GM18519 (cell line): ENCODE results near the gene GPR26.

ENCODE experiments used
- ATAC-seq: cut with Tn5 transposase; IDR thresholded peaks from one replicate; pipeline ENCODE4 v1.9.1; 2021; ENCODE audit warnings: mild to moderate bottlenecking, moderate library complexity; ENCODE audit not compliant: unreplicated experiment, low FRiP score

GPR26 gene, protein sequence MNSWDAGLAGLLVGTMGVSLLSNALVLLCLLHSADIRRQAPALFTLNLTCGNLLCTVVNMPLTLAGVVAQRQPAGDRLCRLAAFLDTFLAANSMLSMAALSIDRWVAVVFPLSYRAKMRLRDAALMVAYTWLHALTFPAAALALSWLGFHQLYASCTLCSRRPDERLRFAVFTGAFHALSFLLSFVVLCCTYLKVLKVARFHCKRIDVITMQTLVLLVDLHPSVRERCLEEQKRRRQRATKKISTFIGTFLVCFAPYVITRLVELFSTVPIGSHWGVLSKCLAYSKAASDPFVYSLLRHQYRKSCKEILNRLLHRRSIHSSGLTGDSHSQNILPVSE

DNA sequence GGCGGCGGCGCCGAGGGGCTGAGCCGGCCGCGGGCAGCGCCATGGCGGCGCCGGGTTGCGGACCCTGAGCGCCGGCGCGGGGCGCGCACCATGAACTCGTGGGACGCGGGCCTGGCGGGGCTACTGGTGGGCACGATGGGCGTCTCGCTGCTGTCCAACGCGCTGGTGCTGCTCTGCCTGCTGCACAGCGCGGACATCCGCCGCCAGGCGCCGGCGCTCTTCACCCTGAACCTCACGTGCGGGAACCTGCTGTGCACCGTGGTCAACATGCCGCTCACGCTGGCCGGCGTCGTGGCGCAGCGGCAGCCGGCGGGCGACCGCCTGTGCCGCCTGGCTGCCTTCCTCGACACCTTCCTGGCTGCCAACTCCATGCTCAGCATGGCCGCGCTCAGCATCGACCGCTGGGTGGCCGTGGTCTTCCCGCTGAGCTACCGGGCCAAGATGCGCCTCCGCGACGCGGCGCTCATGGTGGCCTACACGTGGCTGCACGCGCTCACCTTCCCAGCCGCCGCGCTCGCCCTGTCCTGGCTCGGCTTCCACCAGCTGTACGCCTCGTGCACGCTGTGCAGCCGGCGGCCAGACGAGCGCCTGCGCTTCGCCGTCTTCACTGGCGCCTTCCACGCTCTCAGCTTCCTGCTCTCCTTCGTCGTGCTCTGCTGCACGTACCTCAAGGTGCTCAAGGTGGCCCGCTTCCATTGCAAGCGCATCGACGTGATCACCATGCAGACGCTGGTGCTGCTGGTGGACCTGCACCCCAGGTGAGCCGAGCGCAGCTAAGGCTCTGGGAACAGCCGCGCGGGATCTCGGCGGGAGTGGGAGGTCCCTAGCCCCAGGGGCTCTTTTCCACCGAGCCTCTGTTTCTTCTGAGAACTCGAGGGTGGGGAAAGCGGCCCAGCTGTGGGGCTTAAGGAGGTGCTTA, at the start of gene GPR26:
Gene GPR26, plus strand, starts transcription at position 38 of the 919 bp plus-strand sequence. Its CDS starts 53 bp downstream, at position 91.
- ATAC-seq = no peak

DNA sequence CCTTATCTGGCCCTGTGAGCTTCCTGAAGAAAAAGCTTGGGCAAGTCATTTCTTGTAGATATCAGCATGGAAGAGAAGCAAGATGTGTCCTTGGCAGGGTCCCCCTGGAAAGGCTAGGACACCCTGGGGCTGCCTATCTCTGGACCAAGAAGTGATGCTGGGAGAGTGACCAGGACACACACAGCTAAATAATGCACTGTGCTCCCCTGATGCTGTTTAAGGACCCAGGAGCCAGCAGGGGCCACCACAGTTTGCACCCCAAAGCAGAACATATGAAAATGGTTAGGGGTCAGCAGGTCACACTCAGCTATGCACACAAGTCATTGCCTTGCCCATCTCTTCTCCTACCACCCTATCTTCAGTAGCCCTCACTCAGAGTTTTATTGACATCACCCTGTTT, 47.9 kb upstream of the GPR26 start:
- no peak for ATAC-seq

DNA sequence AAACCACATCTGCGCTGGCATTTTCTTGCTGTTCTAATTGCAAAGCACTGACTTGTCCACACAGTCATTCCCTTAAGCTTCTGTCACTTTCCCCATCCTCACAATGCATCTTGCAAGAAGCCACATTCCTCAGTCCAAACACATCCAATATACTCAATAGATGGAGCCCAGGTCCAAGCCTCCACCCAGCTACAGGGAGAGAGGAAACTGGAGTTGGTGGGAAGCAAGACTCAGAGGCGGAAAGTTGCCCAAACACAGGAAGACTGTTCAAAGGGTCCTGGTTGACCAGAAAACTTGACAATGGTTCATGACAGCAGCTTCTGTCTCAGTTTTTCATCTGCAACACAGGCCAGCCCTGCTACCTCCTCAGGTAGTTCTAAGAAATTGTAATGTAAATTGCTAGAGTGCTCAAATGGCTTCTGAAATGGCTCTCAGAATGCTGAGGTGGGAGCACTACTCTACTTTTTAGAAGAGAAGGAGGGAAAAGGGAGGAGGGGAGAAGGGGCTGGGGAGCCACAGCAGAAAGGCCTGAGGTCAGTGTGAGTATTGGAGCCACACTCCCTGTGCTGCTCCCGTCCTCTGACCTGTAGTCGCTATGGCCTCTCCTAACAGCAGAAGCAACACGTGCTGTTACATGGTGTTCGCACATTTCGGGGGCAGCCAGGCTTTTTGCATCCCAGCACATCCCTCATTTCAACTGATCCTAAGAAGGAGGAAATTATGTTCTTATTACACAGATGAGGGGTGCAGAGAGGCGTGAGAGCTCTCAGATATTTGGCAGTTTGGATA, 46.9 kb upstream of the GPR26 start:
- no peak for ATAC-seq

DNA sequence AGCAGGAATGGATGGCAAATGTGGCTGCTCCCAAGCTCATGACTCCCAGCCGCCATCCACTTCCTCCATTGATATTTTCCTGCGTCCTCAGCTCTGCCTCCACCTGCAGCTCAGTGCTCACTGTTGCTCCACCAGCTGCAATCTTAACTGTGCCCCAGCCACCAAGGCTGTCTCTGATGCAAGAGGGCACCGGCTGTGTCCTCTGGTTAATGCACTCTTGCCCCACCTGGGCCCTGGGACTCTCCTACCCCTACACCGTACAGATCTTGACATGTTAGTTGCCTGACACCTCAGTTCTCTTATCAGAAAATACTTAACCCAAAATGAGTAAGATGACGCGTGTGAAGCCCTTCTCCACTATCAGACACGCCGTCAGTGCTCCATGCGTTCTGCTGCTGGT, 45.5 kb upstream of the GPR26 start:
- no peak for ATAC-seq

DNA sequence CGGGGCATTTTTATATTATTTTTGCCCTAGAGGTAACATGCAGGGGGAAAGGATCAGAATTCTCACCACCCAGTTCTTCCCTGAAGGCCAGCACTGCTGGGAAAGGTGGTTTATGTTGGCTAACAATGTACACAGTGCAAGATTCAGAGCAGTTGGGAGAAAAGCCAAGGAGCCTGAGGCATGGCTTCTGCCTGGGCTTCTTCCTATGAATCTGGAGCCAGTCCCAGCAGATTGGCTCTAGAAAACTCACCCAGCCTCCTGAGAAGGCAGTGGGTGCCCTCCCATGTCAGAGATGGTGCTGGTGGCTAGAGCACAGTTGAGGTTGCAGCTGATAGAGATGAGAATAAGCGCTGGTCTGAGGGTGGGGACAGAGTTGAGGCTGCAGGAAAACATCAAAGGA, 44.7 kb upstream of the GPR26 start:
- no peak for ATAC-seq

DNA sequence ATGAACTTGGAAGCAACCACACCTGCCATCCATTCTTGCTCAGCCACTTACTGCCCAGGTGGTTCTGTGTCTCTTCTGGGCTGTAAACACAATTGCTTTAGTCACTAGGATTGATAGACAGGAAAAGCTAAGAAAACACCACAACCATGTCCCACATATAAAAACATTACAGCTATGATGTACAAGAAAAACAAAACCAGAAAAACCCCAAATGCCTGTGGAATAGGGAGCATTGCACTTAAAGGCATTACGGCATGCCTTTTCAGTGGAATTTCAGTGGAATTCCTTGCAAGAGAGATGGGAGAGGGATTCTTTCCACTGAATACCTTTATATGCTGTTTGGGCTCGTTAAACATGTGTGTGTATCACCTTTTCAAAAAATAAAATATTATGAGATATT, 44.2 kb upstream of the GPR26 start:
- ATAC-seq = no peak

DNA sequence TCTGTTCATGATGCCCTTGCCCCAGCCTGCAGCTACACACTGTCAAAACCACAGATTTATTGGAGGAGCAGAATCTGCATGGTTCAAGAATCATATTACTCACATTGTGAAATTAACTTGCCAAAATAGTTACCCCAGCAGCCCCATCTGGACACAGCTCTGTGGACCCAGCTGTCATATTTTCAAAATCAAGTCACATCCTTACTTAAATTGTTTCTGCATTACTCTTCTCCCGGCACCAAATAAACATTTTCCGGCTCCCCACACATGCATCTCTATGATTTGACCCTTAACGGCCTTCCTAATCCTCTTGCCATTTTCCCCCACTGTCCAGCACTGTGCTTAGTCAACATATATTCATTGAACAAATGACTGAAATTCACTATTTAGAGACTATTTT, 43.8 kb upstream of the GPR26 start:
- no peak for ATAC-seq

DNA sequence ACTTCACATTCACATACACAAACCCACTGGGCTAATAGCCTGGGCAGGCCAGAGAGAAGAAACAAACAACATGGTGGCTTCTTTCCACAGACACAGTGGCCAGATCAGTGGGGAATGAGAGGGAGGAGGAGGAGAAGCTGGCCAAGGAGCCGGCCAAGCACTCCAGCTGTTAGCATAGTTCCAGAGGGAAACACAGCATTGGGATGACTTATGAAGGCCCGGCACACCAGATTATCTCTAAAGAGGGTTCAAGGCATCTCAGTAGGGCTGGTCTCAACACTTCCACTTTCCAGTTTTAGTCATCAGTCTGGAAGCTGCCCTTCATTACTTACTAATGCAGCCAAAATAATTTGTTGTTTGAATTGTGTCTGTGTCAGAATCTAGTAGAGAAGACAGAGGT, 42.1 kb upstream of the GPR26 start:
- no peak for ATAC-seq

DNA sequence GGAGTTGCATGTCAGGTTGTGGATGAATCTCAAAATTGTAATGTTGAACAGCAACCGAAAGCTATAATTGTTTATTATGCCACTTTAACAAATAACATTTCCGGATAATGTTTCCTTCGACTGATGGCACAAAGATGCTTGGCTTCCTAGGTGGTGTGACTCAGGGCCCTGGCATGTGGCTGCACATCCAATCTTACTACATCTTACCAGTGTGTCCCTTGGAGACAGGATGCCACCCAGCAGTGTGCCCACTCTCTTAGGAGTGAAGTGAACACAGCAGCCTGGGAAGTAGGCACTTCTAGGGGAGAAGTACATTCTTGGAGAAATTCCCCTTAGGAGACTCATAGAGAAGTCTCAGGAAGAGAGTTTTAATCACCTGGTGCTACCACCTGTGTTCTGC, 33.0 kb upstream of the GPR26 start:
- ATAC-seq = no peak

DNA sequence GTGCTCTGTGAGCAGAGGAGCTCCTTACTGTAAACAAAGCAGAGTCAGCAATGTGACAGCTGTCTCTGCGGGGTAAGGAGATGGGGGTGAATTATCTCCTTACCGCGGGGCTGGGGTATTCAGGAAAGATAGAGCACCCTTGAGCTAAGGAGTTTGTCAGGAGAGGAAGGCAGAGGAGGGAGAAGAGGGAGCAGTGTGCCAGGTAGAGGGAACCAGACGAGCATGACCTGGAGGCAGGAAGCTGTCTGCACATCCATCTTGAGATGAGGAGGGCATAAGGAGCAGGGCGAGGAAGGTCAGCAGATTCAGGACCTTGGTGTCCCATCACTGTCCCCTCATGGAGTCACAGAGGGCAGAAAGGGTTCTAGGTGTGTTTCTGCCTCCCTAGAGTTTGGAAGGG, 32.5 kb upstream of the GPR26 start:
- no peak for ATAC-seq

DNA sequence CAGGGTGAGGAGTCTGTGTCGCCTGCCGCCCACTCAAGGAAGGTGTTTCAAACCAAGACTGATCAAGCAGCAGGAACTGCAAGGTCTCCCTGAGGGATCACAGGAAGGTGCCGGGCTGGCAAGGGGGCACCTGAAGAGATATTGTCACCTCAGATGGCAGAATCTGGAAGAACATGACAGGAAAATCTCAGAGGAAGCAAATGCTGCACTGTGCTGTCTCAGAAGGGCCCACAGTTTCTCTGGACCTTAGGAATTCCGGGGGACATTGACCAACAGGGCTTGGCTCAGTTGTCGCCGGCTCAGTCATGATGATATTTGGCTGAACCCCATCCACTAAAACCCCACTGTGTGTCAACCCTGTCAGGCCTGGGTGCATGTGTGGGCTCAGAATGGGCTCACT, 31.9 kb upstream of the GPR26 start:
- no peak for ATAC-seq

DNA sequence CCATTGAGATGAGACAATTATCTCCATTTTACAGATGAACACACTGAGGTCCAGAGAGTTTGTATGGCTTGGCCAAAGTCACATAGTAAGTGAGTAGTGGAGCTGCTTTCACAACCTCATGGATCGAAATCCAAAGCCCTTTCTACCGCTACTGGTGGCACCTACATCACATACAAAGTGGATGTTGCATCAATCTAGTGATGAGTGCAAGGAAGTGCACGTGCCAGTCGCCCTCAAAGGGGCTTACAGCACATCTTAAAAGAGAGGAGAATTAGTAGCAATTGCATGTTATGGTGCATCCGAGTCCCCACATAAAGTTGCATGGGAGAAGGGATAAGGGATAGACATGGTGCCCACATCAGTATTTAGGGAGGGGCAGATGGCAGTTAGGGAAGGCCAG, 31.0 kb upstream of the GPR26 start:
- no peak for ATAC-seq

DNA sequence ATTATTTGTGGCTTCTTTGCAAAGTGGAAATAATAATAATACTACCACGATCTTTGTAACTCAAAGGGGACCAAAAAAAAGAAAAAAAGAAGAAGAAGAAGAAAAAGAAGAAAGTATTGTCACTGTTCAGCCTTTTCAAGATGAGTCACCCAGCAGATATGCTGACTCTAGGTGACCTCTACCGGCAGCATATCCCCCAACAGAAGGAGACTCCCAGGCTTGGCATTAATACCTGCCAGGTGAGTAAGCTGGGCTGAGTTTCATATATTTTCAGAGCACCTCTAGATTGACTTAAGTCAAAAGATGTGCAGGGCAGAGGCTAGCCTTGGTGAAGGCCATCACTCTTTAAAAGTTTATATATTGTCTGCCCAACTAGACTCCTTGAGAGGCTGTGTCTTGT, 30.4 kb upstream of the GPR26 start:
- ATAC-seq = no peak

DNA sequence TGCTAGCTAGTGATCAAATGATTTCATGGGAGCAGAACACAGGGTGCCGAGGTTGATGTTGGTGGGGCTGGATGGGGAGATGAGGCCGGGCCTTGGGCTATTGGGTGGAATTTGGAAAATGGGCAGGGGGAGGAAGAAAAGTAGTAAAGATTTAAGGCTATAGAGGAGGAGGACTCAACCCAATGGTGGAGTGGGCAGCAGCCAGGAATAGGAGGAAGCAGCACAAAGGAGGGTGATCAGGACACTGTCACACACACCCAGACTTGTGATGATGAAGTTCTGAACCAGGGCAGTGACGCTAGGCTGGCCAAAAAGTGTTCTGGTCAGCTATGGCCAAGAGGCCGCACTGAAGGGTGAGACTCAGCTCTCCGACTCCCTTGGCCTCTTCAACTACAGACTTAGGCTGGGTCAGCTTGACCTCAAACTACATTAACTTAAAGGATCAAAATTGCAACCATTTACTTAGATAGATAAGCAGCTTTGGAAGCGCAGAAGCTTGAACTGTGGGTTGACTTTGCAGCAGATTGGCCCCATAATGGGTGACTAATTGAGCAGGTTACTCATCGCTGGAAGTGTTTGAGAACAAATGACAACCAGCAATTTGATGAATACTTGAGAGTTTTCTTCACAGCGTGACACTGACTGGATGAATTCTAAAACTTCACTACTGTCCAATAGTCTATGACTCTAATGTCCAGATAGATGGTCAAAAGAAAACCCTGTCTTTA, 29.4 kb upstream of the GPR26 start:
- no peak for ATAC-seq

DNA sequence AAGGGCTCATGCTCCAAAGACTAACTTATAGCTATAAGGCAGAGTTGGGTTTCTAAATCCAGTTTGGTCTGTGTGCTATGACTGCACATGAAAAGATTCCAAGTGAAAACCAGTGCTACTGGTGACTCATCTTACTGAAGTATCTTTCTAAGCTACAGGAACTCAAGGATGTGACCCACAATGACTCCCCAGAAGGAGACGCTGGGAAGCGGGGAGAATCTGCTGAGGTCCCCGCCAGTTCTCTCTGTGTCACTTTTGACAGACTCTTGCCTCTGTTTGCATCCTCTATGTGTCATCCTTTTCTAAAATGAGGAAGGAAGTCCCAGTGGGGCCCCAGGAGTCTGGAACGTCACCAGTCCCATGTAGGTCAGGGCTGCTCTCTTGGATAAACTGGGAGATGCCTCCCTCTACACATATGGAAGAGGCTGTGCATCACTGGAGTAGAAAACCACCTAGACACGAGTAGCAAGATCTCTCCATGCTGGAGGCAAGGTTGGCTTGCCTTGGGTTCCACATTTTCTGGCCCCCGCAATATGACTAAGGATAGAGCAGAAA, 28.8 kb upstream of the GPR26 start:
- no peak for ATAC-seq

DNA sequence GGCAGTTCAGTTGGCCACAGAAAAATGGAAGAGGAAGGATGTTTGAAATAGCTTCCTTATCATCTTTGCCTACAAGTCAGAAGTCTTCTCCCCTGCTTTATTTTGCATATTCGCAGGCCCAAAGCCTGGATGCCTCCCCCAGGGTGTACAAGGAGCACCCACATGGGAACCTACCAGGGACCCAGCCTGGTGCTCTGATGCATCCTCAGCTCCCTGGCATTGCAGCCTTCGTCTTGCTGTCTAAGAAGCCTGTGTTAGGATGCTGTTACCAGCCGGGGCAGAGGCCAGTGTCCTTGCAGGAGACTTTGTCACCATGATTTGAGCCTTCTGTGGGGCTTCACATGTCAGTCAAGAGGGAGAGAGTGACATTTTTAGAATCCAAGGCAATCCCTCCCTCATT, 27.0 kb upstream of the GPR26 start:
- no peak for ATAC-seq

DNA sequence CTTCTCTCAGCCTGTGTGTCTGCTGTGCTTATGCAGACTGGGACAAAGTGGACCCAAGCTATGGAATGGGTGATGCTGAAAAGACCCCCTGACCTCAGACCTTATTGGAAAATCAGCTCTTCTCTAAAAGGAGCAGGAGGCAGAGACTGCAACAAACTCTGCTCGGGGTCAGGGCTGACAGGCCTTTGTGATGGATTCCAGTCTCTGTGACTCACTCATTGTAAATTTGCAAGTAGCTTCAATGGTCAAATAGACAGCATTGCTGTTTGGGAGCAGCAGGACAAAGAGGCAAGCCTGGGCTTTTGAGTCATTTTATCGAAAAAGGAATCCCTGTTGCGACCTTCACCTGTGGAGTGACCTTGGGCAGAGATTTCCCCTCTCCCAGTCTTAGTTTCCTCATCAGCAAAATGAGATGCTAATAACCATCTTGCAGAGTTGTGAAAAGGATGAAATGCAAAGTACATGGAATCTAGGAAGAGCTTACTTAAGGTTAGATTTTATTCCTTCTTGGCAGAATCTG, 26.1 kb upstream of the GPR26 start:
- ATAC-seq = no peak

DNA sequence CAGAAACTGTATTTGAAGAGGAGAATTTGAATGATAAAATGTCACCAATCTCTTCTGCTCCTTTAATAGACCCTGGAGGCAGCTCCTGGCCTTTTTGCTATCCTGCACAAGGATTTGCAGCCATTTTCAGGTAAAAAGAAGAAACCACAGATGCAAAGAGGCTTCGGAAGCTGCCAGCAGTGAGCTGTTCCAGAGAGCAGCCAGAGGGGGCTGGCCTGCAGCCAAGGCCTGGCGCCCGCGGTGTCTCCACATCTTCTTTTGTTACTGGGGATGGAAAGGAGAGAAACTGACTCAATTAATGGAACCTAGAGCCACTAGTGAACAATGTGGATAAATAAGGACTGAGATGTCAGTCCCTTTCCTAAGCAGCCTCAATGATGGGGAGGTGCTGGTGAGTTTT, 23.9 kb upstream of the GPR26 start:
- ATAC-seq = no peak

DNA sequence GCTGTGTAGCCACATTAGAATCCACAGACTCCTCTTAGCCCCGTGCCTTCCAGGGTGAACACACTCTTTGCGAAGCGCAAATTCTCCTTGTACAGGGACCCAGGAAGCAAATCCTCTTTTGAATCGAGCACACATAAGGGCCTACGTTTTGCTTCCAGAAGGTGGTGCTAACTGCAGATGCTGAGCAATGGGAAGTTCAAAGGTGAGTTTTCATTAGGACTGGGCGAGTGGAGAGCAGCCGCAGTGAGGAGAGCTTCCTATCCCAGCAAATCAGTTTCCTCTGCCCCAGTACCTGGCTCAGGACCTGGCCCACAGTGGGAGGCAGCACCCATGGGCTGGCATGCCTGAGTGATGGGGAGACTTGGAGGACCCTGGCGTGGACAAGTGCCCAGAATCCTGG, 23.5 kb upstream of the GPR26 start:
- no peak for ATAC-seq

DNA sequence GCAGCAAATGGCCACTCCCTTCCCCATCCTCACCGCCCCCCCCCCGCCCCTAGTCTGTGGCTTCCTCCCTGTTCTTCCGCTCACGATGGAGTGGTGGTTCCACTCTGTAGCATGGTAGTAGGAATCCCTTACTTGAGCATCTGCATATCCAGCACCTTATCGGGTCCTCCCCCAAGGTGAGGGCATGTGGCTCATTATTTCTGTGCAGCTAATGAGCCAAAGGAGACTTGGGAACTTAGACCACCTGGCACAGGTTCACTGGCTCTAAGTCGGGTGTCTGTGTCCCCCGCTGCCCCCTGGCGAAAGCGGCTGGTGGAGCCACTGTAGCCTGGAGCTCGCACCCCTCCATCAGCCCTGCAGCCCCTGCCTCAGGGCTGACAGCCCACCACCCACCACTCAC, 22.8 kb upstream of the GPR26 start:
- ATAC-seq = no peak
